H1 (cell line): ENCODE measurements around the gene TMEM174. TPM values are rescaled to one million over a fixed set of nuclear protein-coding genes. Genes with fewer than 3 reads are reported as not detected.

Experiments used
- CTCF ChIA-PET: fragments of 300-600 bp; sonication (Branson Sonifier 250); formaldehyde crosslinking; loops from one replicate; lab custom pipeline; 2021; ENCODE audit not compliant: partially characterized antibody; lab: Charles Lee
- POLR2A ChIA-PET: fragments of 300-600 bp; sonication (Branson Sonifier 250); formaldehyde crosslinking; loops from one replicate; lab custom pipeline; 2021; ENCODE audit warnings: inconsistent platforms; ENCODE audit not compliant: partially characterized antibody; lab: Charles Lee
- DNase-seq, 2 experiments: peaks; one replicate each; pipeline versions ENCODE4 v3.0.0 to v3.0.0-alpha.2; 2010 to 2022; ENCODE audit warnings: low spot score in 2 of 2, low read depth in 1 of 2, mixed read lengths in 1 of 2
- FAIRE-seq: peaks from 2 replicates; lab custom pipeline; 2011; peaks lifted over from hg19 to GRCh38; lab: Jason Lieb, UNC
- H2AFZ ChIP-seq: 2 replicates; pipeline ENCODE4 v1.8.1; 2012; ENCODE audit warnings: low read length, inconsistent platforms
- H2AK5ac ChIP-seq: 2 replicates; pipeline ENCODE4 v1.6.1; 2013; ENCODE audit warnings: low read depth, low read length
- H2BK120ac ChIP-seq: replicated peaks from 2 replicates; pipeline ENCODE3; 2013; ENCODE audit warnings: low read depth, low read length, inconsistent platforms
- H2BK12ac ChIP-seq: 2 replicates; pipeline ENCODE4 v1.6.1; 2013; ENCODE audit warnings: low read depth, low read length
- H2BK15ac ChIP-seq: 2 replicates; pipeline ENCODE4 v1.6.1; 2013; ENCODE audit warnings: low read length
- H2BK20ac ChIP-seq: 2 replicates; pipeline ENCODE4 v1.6.1; 2013; ENCODE audit warnings: low read length
- H2BK5ac ChIP-seq: 2 replicates; pipeline ENCODE4 v1.6.1; 2013; ENCODE audit warnings: low read depth, low read length
- H3K14ac ChIP-seq: 2 replicates; pipeline ENCODE4 v1.6.1; 2013; ENCODE audit warnings: inconsistent platforms; ENCODE audit not compliant: insufficient read length
- H3K18ac ChIP-seq: 2 replicates; pipeline ENCODE4 v1.6.1; 2013; ENCODE audit warnings: low read length; ENCODE audit errors: extremely low read depth
- H3K23ac ChIP-seq: 2 replicates; pipeline ENCODE4 v1.6.1; 2013; ENCODE audit warnings: inconsistent platforms; ENCODE audit not compliant: insufficient read length
- H3K23me2 ChIP-seq: 2 replicates; pipeline ENCODE4 v1.6.1; 2013; ENCODE audit warnings: low read depth, low read length
- H3K27ac ChIP-seq: 2 replicates; pipeline ENCODE4 v1.6.1; 2011; ENCODE audit warnings: low read depth, low read length, inconsistent platforms
- H3K27me3 ChIP-seq, 4 experiments: replicated peaks in 1 of 4; 1 replicate in 1 of 4; 2 replicates in 3 of 4; pipeline versions ENCODE4 v1.6.1 to v1.8.1; 2011 to 2013; ENCODE audit warnings: low read length in 3 of 4, mild to moderate bottlenecking in 3 of 4, inconsistent platforms in 2 of 4, mixed read lengths in 2 of 4, moderate library complexity in 1 of 4; ENCODE audit not compliant: control insufficient read depth in 3 of 4, insufficient read depth in 3 of 4; ENCODE audit errors: extremely low read depth in 1 of 4
- H3K36me3 ChIP-seq, 4 experiments: 2 replicates each; pipeline versions ENCODE4 v1.6.1 to v1.8.1; 2011 to 2013; ENCODE audit warnings: mild to moderate bottlenecking in 4 of 4, low read length in 3 of 4, moderate library complexity in 2 of 4, control low read depth in 1 of 4, inconsistent platforms in 1 of 4; ENCODE audit not compliant: insufficient read depth in 4 of 4, control insufficient read depth in 2 of 4
- H3K4ac ChIP-seq: replicated peaks from 2 replicates; pipeline ENCODE3; 2013; ENCODE audit warnings: low read length, low read depth, mixed read lengths, inconsistent platforms; ENCODE audit not compliant: insufficient read length
- H3K4me1 ChIP-seq, 4 experiments: replicated peaks in 1 of 4; 1 replicate in 1 of 4; 2 replicates in 3 of 4; pipeline versions ENCODE4 v1.6.1 to v1.8.1; 2011 to 2013; ENCODE audit warnings: low read length in 3 of 4, inconsistent platforms in 2 of 4, mixed read lengths in 1 of 4; ENCODE audit not compliant: insufficient read depth in 4 of 4, control insufficient read depth in 3 of 4
- H3K4me2 ChIP-seq, 2 experiments: 2 replicates each; pipeline versions ENCODE4 v1.6.1 to v1.8.1; 2011 to 2013; ENCODE audit warnings: low read depth in 2 of 2, low read length in 2 of 2, control low read depth in 1 of 2, inconsistent platforms in 1 of 2, mild to moderate bottlenecking in 1 of 2; ENCODE audit not compliant: insufficient read depth in 1 of 2
- H3K4me3 ChIP-seq, 4 experiments: fragments of 200-600, 300-600 bp in 1 of 4; sonication (generic), shearing (Covaris generic), sonication (Bioruptor Twin) in 1 of 4; 2 replicates each; pipeline versions ENCODE4 v1.5.1 to v1.8.1; 2011 to 2016; ENCODE audit warnings: low read length in 4 of 4, low read depth in 3 of 4, control low read depth in 2 of 4, inconsistent platforms in 2 of 4, mild to moderate bottlenecking in 2 of 4, mixed read lengths in 1 of 4, moderate library complexity in 1 of 4; ENCODE audit not compliant: insufficient read depth in 2 of 4; ENCODE audit errors: extremely low read depth in 1 of 4
- H3K56ac ChIP-seq: replicated peaks from 2 replicates; pipeline ENCODE3; 2013; ENCODE audit warnings: low read depth, mild to moderate bottlenecking, mixed read lengths, low read length, inconsistent platforms; ENCODE audit not compliant: insufficient read length
- H3K79me1 ChIP-seq: 2 replicates; pipeline ENCODE4 v1.6.1; 2013; ENCODE audit warnings: low read depth, low read length, control low read depth
- H3K79me2 ChIP-seq, 2 experiments: 2 replicates each; pipeline versions ENCODE4 v1.6.1 to v1.8.1; 2012 to 2013; ENCODE audit warnings: low read length in 2 of 2, mild to moderate bottlenecking in 2 of 2, inconsistent platforms in 1 of 2; ENCODE audit not compliant: insufficient read depth in 2 of 2, control insufficient read depth in 1 of 2
- H3K9ac ChIP-seq, 4 experiments: replicated peaks in 1 of 4; 1 replicate in 1 of 4; 2 replicates in 3 of 4; pipeline versions ENCODE4 v1.6.1 to v1.8.1; 2011 to 2013; ENCODE audit warnings: low read depth in 3 of 4, low read length in 3 of 4, control low read depth in 2 of 4, mild to moderate bottlenecking in 2 of 4, moderate library complexity in 2 of 4, inconsistent platforms in 1 of 4; ENCODE audit errors: extremely low read depth in 1 of 4
- H3K9me3 ChIP-seq, 2 experiments: 2 replicates each; pipeline versions ENCODE4 v1.6.1 to v1.8.1; 2012 to 2013; ENCODE audit warnings: mild to moderate bottlenecking in 2 of 2, moderate library complexity in 2 of 2, control low read depth in 1 of 2, inconsistent platforms in 1 of 2, low read depth in 1 of 2, low read length in 1 of 2, mixed read lengths in 1 of 2; ENCODE audit not compliant: insufficient read depth in 2 of 2
- H4K20me1 ChIP-seq, 2 experiments: replicated peaks in 1 of 2; 2 replicates each; pipeline versions ENCODE3 to v1.8.1; 2011 to 2013; ENCODE audit warnings: inconsistent platforms in 2 of 2, low read length in 2 of 2, mild to moderate bottlenecking in 1 of 2; ENCODE audit not compliant: insufficient read depth in 2 of 2, control insufficient read depth in 1 of 2
- H4K5ac ChIP-seq: 2 replicates; pipeline ENCODE4 v1.6.1; 2013; ENCODE audit warnings: low read length, low read depth, mixed read lengths, inconsistent platforms; ENCODE audit not compliant: insufficient read length
- H4K8ac ChIP-seq: 2 replicates; pipeline ENCODE4 v1.8.0; 2013; ENCODE audit warnings: mild to moderate bottlenecking, moderate library complexity, low read length, inconsistent platforms; ENCODE audit not compliant: insufficient read depth; ENCODE audit errors: extremely low read depth
- H4K91ac ChIP-seq: replicated peaks from 2 replicates; pipeline ENCODE3; 2013; ENCODE audit warnings: low read length, mixed read lengths, inconsistent platforms; ENCODE audit not compliant: insufficient read length
- ATF3 ChIP-seq: IDR thresholded peaks from 2 replicates; pipeline ENCODE4 v1.6.1; 2011; ENCODE audit warnings: low read depth, mild to moderate bottlenecking, low read length; ENCODE audit not compliant: insufficient read depth
- EP300 ChIP-seq, 2 experiments: IDR thresholded peaks; 1 replicate in 1 of 2; 2 replicates in 1 of 2; pipeline ENCODE4 v1.6.1; 2011 to 2012; ENCODE audit warnings: low read depth in 2 of 2, low read length in 2 of 2, mild to moderate bottlenecking in 2 of 2, borderline replicate concordance in 1 of 2, inconsistent platforms in 1 of 2, moderate library complexity in 1 of 2
- KDM1A ChIP-seq: fragments of 200-600, 300-600 bp; sonication (generic); IDR thresholded peaks from 2 replicates; pipeline ENCODE4 v1.7.1; 2016; ENCODE audit warnings: mild to moderate bottlenecking, low read length, borderline replicate concordance
- NANOG ChIP-seq: IDR thresholded peaks from 2 replicates; pipeline ENCODE4 v1.6.1; 2011; ENCODE audit warnings: low read length, low read depth, mild to moderate bottlenecking, inconsistent platforms; ENCODE audit not compliant: insufficient read depth, poor library complexity, severe bottlenecking
- POLR2A ChIP-seq, 2 experiments: IDR thresholded peaks; 1 replicate in 1 of 2; 2 replicates in 1 of 2; pipeline ENCODE4 v1.6.1; 2011; ENCODE audit warnings: low read depth in 2 of 2, low read length in 2 of 2, mild to moderate bottlenecking in 2 of 2; ENCODE audit errors: control extremely low read depth in 1 of 2
- USF2 ChIP-seq: IDR thresholded peaks from 2 replicates; pipeline ENCODE4 v1.6.1; 2011; ENCODE audit warnings: low read length, improper control_type of control experiment
- ZNF274 ChIP-seq: IDR thresholded peaks from 2 replicates; pipeline ENCODE4 v1.7.0; 2012; ENCODE audit warnings: low read length, borderline replicate concordance; ENCODE audit errors: extremely low read depth
- WGBS, 2 experiments: shearing (Covaris generic) in 1 of 2; methylation state at CpG; one replicate each; pipeline versions ENCODE4 v1.1.6 to v1.1.7; 2013 to 2015; ENCODE audit warnings: low lambda C conversion rate in 2 of 2, mixed read lengths in 2 of 2, inconsistent platforms in 1 of 2, low coverage in 1 of 2, missing lambda C conversion rate in 1 of 2; ENCODE audit not compliant: insufficient replicate concordance in 2 of 2, insufficient coverage in 1 of 2, insufficient read length in 1 of 2; ENCODE audit errors: extremely low coverage in 1 of 2, missing lambda C conversion rate in 1 of 2; 5-methylcytosine and 5-hydroxymethylcytosine counted together
- polyA plus RNA-seq, 7 experiments: library from polyadenylated mRNA; depleted of rRNA in 3 of 7; stranded (reverse) in 5 of 7; unstranded in 2 of 7; fragments of >200 nt in 5 of 7; fragments of 200-250 nt in 2 of 7; gene quantifications; 1 replicate in 5 of 7; 2 replicates in 1 of 7; 4 replicates in 1 of 7; pipeline versions ENCODE4 v1.2.1 to v1.2.3, GENCODE V29; 2011 to 2013; ENCODE audit warnings: missing spikeins in 2 of 7, mixed read lengths in 2 of 7
- total RNA-seq: library from RNA; stranded (reverse); fragmentation: NEBNext Ultra II Directional; extraction: Animal tissue kit (Norgen Biotek cat#: 25700); gene quantifications from 2 replicates; pipeline ENCODE4 v1.2.1, GENCODE V29; 2021

The TMEM174 gene
- total and polyA plus RNA-seq, 2 of the 8 experiments (the other 6 are each of a cell fraction or from before 2014, with no cell fraction given): not detected

DNA sequence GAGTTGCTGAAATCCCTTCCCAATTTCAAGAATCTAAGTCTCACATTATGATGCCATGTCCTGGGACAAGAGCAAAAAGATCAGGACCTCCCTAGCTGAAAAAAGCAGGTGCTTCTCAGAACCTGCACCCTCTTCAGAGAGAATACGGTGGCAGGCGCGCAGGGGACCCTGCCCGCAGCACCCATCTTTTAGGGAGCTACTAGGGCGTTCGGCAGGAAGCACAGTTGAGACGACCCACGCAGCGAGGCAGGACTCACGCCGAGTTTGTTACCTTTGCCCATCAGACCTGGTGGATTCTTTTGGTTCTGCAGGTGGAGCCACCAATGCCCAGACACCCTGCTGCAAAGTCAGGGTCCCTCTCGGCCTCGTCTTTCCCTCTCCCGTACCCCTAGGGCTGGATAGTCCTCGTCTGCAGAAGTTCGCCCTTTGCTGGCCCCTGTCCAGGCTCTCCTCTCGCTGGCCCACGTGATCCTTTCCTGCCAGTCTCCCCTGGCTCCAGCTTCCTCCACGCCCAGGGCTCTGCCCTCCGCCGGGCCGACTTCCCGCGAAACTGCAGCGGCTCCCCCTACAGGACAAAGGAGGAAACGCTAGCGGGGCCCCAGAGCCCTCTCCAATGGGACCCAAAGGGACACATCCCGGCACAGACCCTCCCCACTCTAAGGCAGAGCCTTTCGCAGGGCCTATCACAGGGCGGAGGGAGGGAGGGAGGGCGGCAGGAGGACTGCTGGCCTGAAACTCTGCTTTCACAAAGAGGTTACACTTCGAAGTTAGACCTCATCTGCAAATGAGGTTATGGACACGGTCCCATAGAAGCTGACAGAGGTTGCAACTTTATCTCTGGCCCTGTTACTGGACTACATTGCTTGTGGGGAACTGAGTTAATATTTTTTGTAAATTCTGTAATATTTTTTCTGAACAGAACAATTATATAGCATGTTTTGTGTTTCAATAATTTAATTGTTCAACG is 28.8 kb downstream of the TMEM174 start:
- H3K23me2 ChIP-seq: peaks cover 4% of the 10 kb centered on the region; the same call in 1 of the 2 replicates
- H3K23ac ChIP-seq: no peak overlapping the region
- no peaks in the 10 kb centered on the region for H3K9me3 ChIP-seq
- peak overlapping the region; percentile 33; the same call in 1 of the 2 replicates for H3K18ac ChIP-seq
- no peak overlapping the region; the same call in 1 of the 2 replicates for H2BK12ac ChIP-seq
- H4K8ac ChIP-seq: 0 out of 2 replicates have a peak overlapping the region, but pooled peaks have one; percentile 82
- ChIA-PET CTCF (interaction anchor here (0.5 to 4.8 kb wide), 30 partner anchors 9 to 972 kb away, joined by 3 to 68 read pairs (median 3); no protein-coding TSS in a partner anchor), POLR2A (interaction anchor here (0.9 kb wide), 1 partner anchor 12 kb away, joined by 4 read pairs; no protein-coding TSS in a partner anchor)
- H3K14ac ChIP-seq: no peak overlapping the region
- no peak overlapping the region for H2AK5ac ChIP-seq
- H3K4ac ChIP-seq: no peak overlapping the region
- WGBS, 2 experiments: 38% methylated on average over 29 of the region's 34 CpGs; no CpG with 5 or more reads in 1 of the 2 experiments
- H2AFZ ChIP-seq: peak overlapping the region; percentile 98; the same call in 1 of the 2 replicates
- no peak for FAIRE-seq
- peaks cover 0 to 3% of the 10 kb centered on the region in 2 experiments for H4K20me1 ChIP-seq
- peak; percentile 91 to 99 for DNase-seq
- peak overlapping the region; percentile 41; the same call in 1 of the 2 replicates for H2BK20ac ChIP-seq
- no peaks in the 10 kb centered on the region for H3K79me1 ChIP-seq
- peak overlapping the region; percentile 16 to 53; a peak in 2 of 4 replicates for H3K4me2 ChIP-seq
- H3K36me3 ChIP-seq: no peaks in the 10 kb centered on the region
- no peak overlapping the region for H3K9ac ChIP-seq
- H2BK15ac ChIP-seq: peak overlapping the region; percentile 62
- peaks cover 0 to 8% (median 5%) of the 10 kb centered on the region in 4 experiments; a peak in 3 of 7 replicates for H3K27me3 ChIP-seq
- no peak overlapping the region for H2BK120ac ChIP-seq
- H3K79me2 ChIP-seq: no peaks in the 10 kb centered on the region
- H3K27ac ChIP-seq: no peak overlapping the region
- no peak overlapping the region for H4K91ac ChIP-seq
- no peak overlapping the region for H3K4me3 ChIP-seq
- H4K5ac ChIP-seq: no peak overlapping the region
- peaks cover 0 to 4% (median 2%) of the 10 kb centered on the region in 4 experiments; a peak in 3 of 7 replicates for H3K4me1 ChIP-seq
- H3K56ac ChIP-seq: no peak overlapping the region
- H2BK5ac ChIP-seq: peak overlapping the region; percentile 32; the same call in 1 of the 2 replicates
- peak; percentile 69 for TF ChIP-seq ATF3
- TF ChIP-seq NANOG: no peak
- no peak for TF ChIP-seq KDM1A
- TF ChIP-seq ZNF274: no peak
- TF ChIP-seq USF2: peak; percentile 91
- TF ChIP-seq POLR2A (IDR thresholded peaks at IDR 0.05; ENCODE audit: control extremely low read depth in 1 of 2, low read depth in 2 of 2, low read length in 2 of 2): no peak
- TF ChIP-seq EP300 (IDR thresholded peaks at IDR 0.05; ENCODE audit: borderline replicate concordance in 1 of 2, low read depth in 2 of 2, low read length in 2 of 2): 0 out of 3 replicates have a peak, but pooled peaks of 1 of the 2 experiments have one; percentile 40
